CD4-positive, alpha-beta T cell treated with Interleukin-17A for 1 hour (primary cell): ENCODE results near the gene FDXACB1.

ENCODE experiments used
- DNase-seq: peaks from one replicate; pipeline ENCODE4 v3.0.0-alpha.2; 2020

The FDXACB1 gene, protein sequence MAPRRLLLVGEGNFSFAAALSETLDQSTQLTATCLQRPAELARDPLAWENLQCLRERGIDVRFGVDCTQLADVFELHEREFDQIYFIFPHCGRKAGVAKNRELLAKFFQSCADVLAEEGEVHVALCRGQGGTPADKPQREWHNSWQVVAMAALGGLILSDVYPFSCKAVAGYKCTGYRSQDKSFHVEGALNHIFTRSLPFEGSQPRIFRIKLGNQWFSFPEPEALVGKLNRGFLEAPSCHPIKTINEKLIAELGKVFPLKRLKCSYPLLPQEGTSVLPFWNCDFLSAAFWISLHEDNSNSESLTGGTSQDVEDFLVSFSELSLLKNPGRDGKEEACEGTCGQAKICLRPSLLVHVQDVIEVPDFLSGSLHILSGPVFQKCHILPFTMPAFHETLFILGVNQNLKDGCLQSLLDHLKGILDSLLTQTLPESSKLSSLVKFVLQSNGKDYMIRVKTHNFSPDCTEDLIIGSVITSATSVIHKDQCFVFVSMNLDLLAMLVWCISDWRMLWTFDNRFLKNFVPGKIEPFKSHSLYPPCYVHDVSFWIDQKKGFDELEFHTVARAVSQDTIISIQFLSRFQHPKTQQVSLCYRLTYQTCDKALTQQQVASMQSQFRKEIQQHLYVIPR

DNA sequence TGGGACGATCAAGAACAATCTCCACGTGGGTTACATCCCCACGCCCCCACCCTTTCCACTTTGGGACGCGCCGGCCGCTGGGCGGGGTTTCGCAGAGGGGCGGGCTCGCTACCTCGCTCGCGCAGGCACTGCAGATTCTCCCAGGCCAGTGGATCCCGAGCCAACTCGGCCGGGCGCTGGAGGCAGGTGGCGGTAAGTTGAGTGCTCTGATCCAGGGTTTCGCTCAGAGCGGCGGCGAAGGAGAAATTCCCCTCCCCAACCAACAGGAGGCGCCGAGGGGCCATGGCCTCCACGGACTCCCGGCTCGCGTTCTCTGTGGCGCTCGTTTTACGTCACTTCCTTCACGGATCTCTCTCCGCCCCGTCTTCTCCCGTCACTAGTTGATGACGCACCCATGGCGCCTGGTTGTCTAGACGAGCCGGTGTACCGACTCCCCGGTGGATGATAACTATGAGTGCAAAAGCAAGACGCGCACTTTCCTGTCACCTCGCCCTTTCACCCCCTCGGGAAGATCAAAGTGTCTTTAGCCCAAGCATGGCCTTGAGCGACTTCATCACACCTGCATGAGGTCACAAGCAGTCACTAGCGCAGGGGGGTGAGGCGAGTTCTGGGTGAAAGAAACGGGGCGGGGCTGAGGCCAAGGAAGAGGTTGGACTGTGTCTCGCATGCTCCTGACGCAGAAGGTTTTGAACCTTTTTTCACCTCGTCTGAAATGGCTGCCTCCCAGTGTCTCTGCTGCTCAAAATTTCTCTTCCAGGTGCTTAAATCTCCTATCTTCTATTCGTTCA, at the start of gene FDXACB1, which contains the start of gene CFAP68:
Gene FDXACB1, minus strand, starts transcription at position 317 of the 788 bp plus-strand sequence. Its CDS starts 33 bp downstream, at position 284.
Gene CFAP68, plus strand, starts transcription at position 693 of the 788 bp plus-strand sequence. Its CDS starts 20 bp downstream, at position 713.
- DNase-seq: peak; percentile 97

DNA sequence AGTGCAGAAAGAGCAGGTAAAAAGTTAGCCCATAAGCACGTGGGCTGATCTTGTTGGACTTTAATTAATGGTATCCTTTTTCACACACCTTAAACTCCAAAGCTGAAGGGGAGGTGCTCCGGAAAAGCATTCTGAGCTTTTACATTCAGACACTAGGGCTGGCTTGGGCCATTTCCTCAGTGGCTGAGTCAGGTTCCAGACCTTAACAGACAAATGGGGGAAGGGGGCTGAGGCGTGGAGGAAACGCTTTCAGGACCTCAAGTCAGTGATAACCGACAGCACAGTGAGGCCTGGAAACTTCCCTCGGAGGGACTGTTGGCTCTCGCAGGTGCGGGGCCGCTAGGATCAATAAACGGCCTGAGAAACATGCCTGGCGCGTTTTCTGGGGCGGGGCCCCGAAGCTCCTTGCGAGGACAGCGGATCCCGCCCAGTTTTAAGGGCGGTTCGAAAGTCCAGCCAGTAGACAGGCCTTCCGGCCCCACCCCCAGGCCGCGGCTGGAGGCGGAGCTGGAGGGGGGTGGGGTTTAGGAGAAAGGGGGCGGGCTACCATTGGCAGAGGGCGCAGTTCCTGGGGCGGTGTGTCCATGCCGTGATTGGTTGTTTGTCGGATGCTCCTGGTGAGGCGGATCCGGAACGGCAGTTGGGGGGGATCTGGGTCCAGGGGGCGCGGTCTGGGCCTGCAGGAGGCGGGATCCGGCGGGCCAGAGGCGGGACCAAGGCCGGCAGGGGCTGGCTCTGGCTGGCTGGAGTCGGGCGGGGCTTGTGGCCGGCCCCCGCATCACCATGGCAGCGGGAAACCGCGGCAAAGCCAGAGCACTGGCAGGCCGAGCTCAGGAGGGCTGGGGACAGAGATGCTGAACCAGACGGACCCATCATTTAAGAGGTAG, 47.8 kb upstream of the FDXACB1 start:
- DNase-seq: peak; percentile 98

DNA sequence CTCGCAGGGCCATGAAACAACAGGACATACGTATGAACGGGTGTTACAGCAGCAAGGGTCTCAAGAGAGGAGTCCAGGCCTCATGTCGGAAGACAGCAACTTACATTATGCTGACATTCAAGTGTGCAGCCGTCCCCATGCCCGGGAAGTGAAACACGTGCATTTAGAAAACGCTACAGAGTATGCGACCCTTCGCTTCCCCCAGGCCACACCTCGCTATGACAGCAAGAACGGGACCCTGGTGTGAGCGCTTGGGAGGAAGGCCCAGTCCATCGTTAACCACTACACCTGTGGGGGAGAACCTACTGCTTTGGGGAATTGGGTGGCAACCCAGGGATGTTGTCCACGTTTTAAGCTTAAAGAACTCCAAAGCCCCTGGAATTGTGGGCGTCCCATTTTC, 47.0 kb upstream of the FDXACB1 start:
- DNase-seq: no peak

DNA sequence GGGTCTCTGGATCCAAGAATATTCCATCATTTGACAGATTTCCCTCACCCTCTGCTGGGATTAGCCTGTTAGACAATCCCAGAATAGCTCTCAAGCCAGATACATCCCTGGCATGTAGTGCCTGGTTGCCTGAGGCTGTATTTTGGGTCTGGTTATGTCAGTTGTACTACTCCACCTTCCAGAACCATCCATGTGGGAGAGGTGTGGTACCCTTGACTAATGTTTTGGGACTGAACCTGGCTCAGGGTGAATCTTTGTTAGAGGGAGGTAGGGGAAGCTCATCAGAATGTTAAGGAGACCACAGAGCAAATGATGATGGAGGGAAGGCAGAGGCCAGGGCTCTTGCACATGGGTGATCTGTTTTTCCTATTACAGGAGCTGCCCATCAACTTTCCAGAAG, 45.0 kb upstream of the FDXACB1 start:
- DNase-seq: no peak

DNA sequence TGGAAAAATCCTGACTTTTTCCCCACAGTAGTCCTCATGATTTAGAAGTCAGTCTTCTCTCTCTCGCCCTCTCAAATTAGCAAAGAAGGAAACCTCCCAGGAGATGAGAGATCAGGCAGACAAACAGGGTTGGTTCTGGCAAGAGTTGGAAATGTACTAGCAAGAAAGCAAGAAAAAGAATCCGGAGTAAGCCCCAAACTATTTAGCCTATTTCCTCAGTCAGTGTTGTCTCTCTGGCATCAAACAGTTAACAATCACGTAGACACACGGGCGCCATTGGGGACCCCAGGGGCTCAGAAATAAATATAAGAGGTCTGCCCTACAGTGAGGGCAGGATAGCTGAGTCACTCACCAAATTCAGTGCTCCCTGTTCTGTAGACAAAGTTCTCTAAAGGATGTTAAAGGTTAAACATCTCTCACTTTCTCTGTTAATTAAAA, 44.4 kb upstream of the FDXACB1 start:
- DNase-seq: no peak

DNA sequence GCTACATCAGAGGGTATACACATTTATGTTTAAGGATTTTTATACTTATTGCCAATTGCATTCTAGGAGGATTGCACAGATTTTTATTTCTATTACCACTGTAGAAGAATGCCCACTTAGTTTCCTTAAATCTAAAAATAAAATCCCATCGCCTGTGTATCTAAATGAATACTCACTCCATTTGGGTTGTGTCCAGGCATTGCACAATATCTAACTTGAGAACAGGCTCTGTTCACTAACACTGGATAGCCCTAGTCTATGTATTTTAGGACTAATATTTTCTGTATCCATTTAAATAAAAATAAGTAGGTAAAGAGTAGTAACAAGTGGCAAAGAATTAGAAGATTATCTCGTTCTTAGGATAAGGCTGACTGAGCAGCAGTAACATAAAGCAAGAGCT, 43.8 kb upstream of the FDXACB1 start:
- DNase-seq: no peak

DNA sequence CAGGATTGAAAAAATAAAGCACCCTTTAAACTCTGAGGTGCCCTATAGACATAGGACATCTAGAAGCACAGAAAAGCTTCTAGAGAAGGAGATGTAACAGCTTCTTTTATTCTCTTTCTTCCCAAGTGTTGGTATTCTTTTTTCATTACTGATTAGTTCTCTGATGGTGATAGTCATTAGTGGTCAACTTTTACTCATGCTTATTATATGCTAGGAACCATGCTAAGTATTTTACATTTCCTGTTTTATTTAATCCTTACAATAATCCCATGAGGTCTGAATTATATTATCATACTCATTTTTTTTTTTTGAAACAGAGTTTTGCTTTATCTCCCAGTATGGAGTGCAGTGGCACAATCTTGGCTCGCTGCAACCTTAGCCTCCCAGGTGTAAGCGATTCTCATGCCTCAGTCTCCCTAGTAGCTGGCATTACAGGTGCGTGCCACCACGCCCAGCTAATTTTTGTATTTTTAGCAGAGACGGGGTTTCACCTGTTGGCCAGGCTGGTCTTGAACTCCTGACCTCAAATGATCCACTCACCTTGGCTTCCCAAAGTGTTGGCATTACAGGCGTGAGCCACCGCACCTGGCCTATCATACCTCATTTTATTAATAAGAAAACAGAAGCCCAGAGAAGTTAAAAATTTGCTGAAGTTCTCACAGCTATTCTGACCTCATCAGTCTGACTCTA, 42.7 kb upstream of the FDXACB1 start:
- DNase-seq: no peak

DNA sequence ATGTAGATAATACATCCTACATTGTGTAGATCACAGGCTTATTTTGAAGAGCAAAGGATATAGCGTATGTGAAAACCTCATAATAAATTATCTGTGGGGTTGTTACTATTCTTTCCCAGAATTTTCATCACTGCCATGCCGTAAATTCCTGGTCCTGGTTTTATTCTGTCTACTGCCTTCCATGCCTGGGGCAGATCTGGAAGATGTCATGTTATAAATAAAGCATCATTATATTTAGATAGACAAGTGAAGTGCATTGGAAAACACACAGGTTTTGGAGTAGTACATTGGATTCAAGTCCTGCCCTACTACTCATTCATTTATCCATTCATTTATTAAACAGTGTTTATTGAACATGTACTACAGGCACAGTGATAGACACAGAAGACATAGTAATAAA, 41.9 kb upstream of the FDXACB1 start:
- DNase-seq: no peak

DNA sequence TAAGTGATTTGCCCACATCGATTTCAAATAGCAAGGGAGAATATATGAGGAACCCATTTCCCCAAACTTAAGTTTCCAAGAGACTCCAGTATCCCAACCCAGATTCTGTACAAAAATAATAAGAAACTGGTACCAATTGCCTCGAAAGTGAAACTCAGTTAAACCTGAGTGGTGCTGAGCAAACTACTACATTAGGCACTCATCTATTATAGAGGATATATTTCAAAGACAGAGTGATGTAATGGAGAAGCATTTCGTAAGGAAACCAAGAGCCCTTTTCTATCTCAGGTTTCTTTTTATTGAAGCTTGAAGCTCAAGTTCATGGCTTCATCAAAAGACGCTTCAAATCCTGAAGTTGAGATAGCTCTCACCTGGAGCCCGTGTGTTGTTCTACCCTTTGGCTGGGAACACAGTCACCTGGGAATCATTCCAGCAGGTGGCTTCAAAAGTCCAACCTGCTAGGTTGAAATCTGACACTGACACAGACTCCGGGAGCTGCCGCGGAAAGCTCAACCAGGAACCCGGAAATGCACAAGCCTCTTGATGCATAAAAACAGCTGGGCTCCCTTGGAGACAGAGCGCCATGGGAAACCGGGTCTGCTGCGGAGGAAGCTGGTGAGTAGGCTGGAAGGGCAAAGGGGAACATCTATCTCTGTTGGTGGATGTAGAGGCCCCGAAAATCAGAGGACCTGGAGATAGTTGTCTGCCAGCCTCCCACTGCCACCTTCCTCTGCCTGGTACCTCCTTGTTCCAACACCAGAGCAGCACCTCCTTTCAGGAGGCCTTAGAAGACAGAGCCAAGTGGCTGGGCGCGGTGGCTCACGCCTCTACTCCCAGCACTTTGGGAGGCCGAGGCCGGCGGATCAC, 39.7 kb upstream of the FDXACB1 start, which contains the start of gene C11orf52:
Gene C11orf52, plus strand, starts transcription at position 524 of the 867 bp plus-strand sequence. Its CDS starts 60 bp downstream, at position 584.
- DNase-seq: no peak

DNA sequence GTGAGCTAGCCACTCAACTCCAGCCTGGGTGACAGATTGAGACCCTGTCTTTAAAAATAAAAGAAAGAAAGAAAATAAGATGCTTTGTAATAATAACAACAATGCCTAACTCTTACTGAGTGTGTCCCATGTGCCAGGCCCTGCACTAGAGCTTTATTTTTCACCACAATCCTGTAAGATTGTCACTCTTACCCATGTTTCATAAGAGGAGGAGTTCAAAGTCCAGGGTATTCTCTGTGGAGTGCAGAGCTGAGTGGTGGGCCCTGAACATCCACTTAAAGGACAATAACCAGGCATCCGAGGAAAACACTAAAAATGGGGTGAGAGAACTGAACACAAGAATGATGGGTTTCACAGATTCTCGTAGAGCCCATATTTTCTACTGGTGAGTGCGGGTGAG, 38.8 kb upstream of the FDXACB1 start:
- DNase-seq: no peak

DNA sequence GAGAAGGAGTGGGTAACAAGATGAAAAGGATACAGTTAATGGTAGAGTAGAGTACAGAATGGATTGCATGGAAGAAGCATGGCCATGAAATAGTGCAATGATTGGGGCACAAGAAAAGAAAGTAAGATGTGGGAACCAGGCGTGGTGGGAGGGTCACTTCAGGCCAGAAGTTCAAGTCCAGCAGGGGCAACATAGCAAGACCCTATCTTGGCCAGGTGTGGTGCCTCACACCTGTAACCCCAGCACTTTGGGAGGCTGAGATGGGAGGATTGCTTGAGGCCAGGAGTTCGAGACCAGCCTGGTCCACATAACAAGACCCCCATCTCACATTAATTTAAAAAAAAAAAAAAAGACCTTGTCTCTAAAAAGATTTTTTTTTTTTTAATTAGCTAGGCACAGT, 38.3 kb upstream of the FDXACB1 start:
- DNase-seq: no peak

DNA sequence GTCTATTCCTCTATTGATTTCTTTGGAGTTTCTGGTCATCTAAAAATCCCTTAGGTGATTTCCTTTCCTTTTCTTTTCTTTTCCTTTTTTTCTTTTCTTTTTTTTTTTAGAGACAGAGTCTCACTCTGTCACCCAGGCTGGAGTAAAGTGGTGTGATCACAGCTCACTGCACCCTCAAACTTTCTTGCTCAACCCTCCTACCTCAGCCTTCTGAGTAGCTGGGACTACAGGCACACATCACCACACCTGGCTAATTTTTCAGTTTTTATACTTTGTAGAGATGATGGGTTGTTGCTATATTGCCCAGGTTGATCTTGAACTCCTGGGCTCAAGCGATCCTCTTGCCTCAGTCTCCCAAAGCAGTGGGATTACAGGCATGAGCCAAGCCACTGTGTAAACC, 37.8 kb upstream of the FDXACB1 start:
- no peak for DNase-seq

DNA sequence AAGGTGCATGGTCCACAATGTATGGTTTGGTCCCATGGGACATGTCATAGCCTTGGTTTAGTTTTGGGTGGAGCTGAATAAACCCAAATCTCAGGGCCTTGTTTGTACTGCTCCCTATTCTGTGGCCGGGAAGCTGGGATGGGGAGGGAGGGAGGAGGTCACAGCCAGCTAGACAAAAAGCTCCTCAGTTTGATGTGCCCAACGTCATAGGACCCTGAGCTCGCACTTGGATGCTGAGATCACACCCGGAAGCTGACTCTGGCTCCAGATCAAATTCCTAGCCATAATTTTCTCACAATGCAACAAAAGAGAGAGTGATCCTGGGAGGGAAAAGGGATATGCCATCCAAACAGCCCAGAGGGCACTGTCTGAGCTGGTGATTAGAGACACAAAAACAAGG, 35.0 kb upstream of the FDXACB1 start:
- DNase-seq: no peak

DNA sequence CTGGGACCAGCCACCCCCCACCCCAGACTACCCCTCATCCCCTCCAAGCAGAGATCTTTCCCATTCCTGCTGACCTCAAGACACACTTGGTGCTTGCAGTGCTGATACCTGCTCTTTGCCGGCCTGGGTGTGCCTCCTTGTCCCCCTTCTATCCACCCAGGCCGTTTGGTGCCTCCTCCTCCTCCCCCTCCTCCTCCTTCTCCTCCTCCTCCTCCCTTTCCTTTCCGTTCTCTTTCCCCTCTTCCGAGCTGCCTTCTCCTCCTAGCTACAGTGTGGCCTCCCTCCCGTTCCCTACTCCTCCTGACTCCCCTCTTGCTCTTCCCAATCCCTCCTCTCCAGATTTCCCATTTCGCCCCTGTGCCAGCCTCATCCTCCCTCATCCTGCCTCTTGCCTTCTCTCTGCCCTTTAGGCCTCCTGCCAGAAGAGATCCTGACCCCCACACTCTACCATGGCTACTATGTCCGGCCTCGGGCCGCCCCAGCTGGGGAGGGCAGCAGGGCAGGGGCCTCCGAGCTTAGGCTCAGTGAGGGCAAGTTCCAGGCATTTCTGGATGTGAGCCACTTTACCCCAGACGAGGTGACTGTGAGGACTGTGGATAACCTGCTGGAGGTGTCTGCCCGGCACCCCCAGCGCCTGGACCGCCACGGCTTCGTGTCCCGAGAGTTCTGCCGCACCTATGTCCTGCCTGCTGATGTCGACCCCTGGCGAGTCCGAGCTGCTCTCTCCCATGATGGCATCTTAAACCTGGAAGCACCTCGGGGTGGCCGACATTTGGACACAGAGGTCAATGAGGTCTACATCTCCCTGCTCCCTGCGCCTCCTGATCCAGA, 34.3 kb upstream of the FDXACB1 start:
- DNase-seq: no peak

DNA sequence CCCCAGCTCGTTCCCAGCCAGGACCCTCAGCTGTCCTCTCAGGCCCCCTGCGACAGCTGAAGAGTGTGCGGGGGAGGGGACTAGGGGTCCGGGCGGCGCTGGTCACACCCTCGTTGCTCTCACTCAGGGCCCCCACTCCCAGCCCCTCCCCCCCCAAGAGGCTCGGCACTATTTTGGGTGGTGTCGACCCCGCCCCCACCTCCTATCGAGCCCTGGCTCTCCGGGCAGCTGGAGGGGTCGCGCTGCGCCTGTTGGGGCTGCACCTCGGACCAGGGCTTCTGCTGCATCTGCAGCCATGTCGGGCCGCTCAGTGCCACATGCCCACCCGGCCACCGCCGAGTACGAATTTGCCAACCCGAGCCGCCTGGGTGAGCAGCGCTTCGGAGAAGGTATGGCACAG, 33.6 kb upstream of the FDXACB1 start, which contains the start of gene HSPB2:
Gene HSPB2, plus strand, starts transcription at position 200 of the 400 bp plus-strand sequence. Its CDS starts 96 bp downstream, at position 296.
- DNase-seq: no peak

DNA sequence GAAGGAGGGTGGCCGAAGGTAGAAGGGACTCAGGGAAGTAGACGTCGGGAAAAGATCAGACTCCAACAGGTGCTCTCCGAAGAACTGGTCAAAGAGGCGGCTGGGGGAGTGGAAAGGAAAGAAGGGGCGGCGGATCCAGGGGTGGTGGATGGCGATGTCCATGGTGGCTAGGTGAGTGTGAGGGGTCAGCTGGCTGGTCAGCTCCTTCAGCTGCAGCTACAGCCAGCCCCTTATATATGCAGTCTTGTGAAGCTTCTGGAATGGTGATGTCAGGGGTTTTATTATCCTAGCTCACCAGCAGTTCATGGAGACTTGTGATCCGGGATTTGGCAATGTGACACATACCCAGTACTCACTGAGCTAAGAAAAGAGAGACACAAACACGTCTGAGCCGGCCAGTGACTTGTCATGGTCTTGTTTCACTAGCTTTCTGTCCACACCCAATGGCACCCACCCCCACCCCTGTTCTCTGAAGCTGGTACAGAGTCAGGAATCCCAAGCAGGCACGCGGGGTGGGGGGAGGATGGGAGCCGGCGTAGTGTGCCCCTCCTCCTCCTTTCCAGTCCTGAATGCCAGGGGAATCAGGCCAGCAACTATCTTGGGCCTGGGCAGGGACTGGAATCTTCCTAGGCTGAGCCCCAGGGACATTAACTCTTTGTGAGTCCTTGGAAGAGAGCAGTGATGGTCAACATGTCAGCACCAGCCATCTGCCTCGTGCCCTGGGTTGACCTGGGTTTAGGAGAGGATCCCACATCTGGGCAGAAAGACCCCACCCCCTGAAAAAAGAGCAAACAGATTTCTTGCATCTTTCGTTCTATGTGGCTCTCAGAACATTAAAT, 32.8 kb upstream of the FDXACB1 start, which contains the start of gene CRYAB:
Gene CRYAB, minus strand, starts transcription at position 208 of the 839 bp plus-strand sequence. Its CDS starts 46 bp downstream, at position 162.
- DNase-seq: no peak

DNA sequence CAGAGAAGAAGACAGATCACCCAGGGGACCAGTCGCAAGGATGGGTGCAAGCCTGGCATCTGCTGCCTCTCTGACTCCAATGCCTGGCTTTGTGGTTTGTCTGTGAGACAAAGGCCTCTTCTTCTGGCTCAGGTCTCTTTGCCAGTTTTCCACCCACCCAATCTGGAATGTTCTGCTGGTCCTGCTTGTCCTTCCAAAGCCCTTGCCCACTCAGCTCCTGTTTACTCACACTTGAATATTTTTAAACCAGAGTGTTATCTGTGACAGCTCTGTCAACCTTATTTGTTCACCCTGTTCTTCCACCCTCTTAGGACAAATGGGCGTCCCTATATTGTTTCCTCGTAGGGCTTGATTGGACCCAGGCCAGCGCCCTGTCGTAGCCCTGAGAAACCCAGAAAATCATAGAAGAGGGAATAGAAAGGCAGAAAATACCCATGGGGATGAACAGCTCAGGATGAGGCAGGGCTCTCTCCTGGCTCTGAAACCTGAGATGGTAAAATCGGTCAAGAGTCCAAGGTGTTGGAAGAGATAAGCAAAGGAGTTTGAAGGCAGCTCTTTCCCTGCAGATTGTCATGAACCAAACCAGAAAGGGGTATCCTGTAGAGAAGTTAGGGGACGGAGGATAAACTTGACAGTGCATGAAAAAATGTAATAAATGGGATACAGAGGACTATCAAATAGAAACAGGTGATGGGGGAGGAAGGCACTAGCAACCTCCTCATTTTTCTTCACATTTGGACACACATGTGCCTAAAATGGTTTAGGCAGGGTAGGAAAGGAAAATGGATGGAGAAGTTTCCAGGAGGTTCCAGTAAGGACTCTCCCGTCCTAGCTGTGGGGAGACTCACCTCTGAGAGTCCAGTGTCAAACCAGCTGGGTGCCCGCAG, 32.0 kb upstream of the FDXACB1 start:
- no peak for DNase-seq
